Measurements from ENCODE around the gene TAS2R30.

DNA sequence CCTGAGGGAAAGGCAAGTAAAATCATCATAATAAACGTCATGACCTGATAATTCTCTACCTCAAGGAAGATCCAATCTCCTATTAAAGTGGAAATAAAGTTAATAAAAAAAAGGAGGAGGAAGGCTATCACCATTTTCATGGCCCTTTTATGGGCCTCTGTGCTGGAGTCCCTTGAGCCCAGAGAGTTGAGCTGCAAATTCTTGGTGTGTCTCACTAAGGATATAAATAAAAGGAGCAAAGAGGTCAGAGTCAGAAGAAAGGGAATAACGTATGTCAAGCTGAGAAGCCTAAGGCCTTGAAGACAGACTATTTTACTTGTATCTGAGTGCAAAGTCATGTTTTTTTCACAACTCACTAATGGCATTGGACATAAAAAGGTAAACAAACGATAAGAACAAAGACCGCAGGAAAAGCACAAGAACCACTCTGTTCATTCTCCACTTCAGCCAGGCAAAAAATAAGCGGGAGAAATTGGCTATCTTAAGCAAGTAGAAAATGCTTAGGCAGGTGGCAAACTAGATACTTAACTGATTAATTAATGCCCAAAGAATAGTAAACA lies 24.5 kb upstream of the TAS2R30 start:
- TF ChIP-seq SMC3 (conservative IDR thresholded peaks at IDR 0.05; ENCODE audit: poor library complexity): no peak
- TF ChIP-seq, protein P1, sequence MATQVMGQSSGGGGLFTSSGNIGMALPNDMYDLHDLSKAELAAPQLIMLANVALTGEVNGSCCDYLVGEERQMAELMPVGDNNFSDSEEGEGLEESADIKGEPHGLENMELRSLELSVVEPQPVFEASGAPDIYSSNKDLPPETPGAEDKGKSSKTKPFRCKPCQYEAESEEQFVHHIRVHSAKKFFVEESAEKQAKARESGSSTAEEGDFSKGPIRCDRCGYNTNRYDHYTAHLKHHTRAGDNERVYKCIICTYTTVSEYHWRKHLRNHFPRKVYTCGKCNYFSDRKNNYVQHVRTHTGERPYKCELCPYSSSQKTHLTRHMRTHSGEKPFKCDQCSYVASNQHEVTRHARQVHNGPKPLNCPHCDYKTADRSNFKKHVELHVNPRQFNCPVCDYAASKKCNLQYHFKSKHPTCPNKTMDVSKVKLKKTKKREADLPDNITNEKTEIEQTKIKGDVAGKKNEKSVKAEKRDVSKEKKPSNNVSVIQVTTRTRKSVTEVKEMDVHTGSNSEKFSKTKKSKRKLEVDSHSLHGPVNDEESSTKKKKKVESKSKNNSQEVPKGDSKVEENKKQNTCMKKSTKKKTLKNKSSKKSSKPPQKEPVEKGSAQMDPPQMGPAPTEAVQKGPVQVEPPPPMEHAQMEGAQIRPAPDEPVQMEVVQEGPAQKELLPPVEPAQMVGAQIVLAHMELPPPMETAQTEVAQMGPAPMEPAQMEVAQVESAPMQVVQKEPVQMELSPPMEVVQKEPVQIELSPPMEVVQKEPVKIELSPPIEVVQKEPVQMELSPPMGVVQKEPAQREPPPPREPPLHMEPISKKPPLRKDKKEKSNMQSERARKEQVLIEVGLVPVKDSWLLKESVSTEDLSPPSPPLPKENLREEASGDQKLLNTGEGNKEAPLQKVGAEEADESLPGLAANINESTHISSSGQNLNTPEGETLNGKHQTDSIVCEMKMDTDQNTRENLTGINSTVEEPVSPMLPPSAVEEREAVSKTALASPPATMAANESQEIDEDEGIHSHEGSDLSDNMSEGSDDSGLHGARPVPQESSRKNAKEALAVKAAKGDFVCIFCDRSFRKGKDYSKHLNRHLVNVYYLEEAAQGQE (IDR thresholded peaks at IDR 0.05; ENCODE audit: borderline replicate concordance): no peak
- TF ChIP-seq TAF1 (IDR thresholded peaks at IDR 0.05; ENCODE audit: low read depth): no peak
- TF ChIP-seq RAD21 (conservative IDR thresholded peaks at IDR 0.05): no peak
- TF ChIP-seq, protein P2, sequence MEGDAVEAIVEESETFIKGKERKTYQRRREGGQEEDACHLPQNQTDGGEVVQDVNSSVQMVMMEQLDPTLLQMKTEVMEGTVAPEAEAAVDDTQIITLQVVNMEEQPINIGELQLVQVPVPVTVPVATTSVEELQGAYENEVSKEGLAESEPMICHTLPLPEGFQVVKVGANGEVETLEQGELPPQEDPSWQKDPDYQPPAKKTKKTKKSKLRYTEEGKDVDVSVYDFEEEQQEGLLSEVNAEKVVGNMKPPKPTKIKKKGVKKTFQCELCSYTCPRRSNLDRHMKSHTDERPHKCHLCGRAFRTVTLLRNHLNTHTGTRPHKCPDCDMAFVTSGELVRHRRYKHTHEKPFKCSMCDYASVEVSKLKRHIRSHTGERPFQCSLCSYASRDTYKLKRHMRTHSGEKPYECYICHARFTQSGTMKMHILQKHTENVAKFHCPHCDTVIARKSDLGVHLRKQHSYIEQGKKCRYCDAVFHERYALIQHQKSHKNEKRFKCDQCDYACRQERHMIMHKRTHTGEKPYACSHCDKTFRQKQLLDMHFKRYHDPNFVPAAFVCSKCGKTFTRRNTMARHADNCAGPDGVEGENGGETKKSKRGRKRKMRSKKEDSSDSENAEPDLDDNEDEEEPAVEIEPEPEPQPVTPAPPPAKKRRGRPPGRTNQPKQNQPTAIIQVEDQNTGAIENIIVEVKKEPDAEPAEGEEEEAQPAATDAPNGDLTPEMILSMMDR (IDR thresholded peaks at IDR 0.05; ENCODE audit: poor library complexity, severe bottlenecking): no peak
- TF ChIP-seq EZH2 (IDR thresholded peaks at IDR 0.05; ENCODE audit: borderline replicate concordance, insufficient read depth, low read length, poor library complexity, severe bottlenecking): no peak
- no peak for TF ChIP-seq POLR2AphosphoS5 (IDR thresholded peaks at IDR 0.05)
- no peak for TF ChIP-seq EP300 (conservative IDR thresholded peaks at IDR 0.05; ENCODE audit: poor library complexity, severe bottlenecking)
